ENCODE results near the gene IL12B.
"Not testable (repeated sequence)": the region's sequence is repeated elsewhere in the genome, so short reads cannot be mapped to it uniquely, and the experiment has no call there.

DNA sequence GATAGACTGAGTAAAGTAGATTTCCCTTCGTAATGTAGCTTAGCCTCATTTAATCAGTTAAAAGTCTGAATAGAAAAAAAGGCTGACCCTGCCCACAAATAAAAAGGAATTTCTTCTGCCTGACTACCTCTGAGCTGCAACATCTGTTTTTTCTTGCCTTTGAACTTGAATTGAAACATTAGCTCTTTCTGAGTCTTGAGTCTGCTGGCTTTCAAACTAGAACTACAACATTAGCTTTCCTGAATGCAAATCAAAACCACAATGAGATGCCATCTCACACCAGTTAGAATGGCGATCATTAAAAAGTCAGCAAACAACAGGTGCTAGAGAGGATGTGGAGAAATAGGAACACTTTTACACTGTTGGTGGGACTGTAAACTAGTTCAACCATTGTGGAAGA, 19.9 kb upstream of the IL12B start:
- TF ChIP-seq, protein P1, sequence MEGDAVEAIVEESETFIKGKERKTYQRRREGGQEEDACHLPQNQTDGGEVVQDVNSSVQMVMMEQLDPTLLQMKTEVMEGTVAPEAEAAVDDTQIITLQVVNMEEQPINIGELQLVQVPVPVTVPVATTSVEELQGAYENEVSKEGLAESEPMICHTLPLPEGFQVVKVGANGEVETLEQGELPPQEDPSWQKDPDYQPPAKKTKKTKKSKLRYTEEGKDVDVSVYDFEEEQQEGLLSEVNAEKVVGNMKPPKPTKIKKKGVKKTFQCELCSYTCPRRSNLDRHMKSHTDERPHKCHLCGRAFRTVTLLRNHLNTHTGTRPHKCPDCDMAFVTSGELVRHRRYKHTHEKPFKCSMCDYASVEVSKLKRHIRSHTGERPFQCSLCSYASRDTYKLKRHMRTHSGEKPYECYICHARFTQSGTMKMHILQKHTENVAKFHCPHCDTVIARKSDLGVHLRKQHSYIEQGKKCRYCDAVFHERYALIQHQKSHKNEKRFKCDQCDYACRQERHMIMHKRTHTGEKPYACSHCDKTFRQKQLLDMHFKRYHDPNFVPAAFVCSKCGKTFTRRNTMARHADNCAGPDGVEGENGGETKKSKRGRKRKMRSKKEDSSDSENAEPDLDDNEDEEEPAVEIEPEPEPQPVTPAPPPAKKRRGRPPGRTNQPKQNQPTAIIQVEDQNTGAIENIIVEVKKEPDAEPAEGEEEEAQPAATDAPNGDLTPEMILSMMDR (IDR thresholded peaks at IDR 0.05; ENCODE audit: low read length): not testable (repeated sequence)
- not testable (repeated sequence) for TF ChIP-seq EZH2 (IDR thresholded peaks at IDR 0.05; ENCODE audit: borderline replicate concordance, low read length)
